ENCODE results near the gene MRPL48.

Gene MRPL48

GRCh38 chr11:73851046-73851764 is 63.5 kb downstream of the MRPL48 start:
- no peak overlapping the region for H3K27ac Mint-ChIP-seq
- H3K9me3 Mint-ChIP-seq, result no peaks in the 10 kb centered on the region
- no peaks in the 10 kb centered on the region for H3K27me3 Mint-ChIP-seq
- no peak overlapping the region for H3K4me3 Mint-ChIP-seq
- H3K36me3 Mint-ChIP-seq (ENCODE audit: low read depth), result peaks cover 69% of the 10 kb centered on the region
- H3K4me1 Mint-ChIP-seq (ENCODE audit: low read depth), result peaks cover 1% of the 10 kb centered on the region
- no peak for DNase-seq

- Mint-ChIP-seq H3K4me1 (ENCODE audit: low read depth) (peaks cover 1% of the 10 kb centered on the region), H3K36me3 (ENCODE audit: low read depth) (peaks cover 64% of the 10 kb centered on the region), H3K27me3 (no peaks in the 10 kb centered on the region), H3K4me3 (no peak overlapping the region), H3K9me3 (no peaks in the 10 kb centered on the region), H3K27ac (no peak overlapping the region)
- no peak for DNase-seq
Measured at GRCh38 chr11:73852049-73852448, 64.4 kb downstream of the MRPL48 start.

GRCh38 chr11:73854680-73855079 is 67.0 kb downstream of the MRPL48 start:
- Mint-ChIP-seq H3K27ac (no peak overlapping the region), H3K4me3 (no peak overlapping the region), H3K36me3 (ENCODE audit: low read depth) (peaks cover 58% of the 10 kb centered on the region), H3K4me1 (ENCODE audit: low read depth) (no peaks in the 10 kb centered on the region), H3K9me3 (no peaks in the 10 kb centered on the region), H3K27me3 (no peaks in the 10 kb centered on the region)
- no peak for DNase-seq

- no peaks in the 10 kb centered on the region for H3K4me1 Mint-ChIP-seq (ENCODE audit: low read depth)
- no peak overlapping the region for H3K4me3 Mint-ChIP-seq
- peaks cover 57% of the 10 kb centered on the region for H3K36me3 Mint-ChIP-seq (ENCODE audit: low read depth)
- no peaks in the 10 kb centered on the region for H3K27me3 Mint-ChIP-seq
- no peak for DNase-seq
- no peak overlapping the region for H3K27ac Mint-ChIP-seq
- H3K9me3 Mint-ChIP-seq, result no peaks in the 10 kb centered on the region
Measured at GRCh38 chr11:73856031-73856567, 68.4 kb downstream of the MRPL48 start.

- no peaks in the 10 kb centered on the region for H3K9me3 Mint-ChIP-seq
- H3K4me1 Mint-ChIP-seq (ENCODE audit: low read depth), result no peaks in the 10 kb centered on the region
- no peak overlapping the region for H3K27ac Mint-ChIP-seq
- H3K27me3 Mint-ChIP-seq, result no peaks in the 10 kb centered on the region
- H3K36me3 Mint-ChIP-seq (ENCODE audit: low read depth), result peaks cover 56% of the 10 kb centered on the region
- no peak for DNase-seq
- H3K4me3 Mint-ChIP-seq, result no peak overlapping the region
Measured at GRCh38 chr11:73859671-73860070, 72.0 kb downstream of the MRPL48 start.

- Mint-ChIP-seq H3K36me3 (ENCODE audit: low read depth) (peaks cover 58% of the 10 kb centered on the region), H3K9me3 (no peaks in the 10 kb centered on the region), H3K27ac (no peak overlapping the region), H3K4me3 (no peak overlapping the region), H3K4me1 (ENCODE audit: low read depth) (no peaks in the 10 kb centered on the region), H3K27me3 (no peaks in the 10 kb centered on the region)
- DNase-seq, result no peak
Measured at GRCh38 chr11:73860202-73860601, 72.5 kb downstream of the MRPL48 start.

- Mint-ChIP-seq H3K27ac (no peak overlapping the region), H3K4me3 (no peak overlapping the region), H3K27me3 (no peaks in the 10 kb centered on the region), H3K4me1 (ENCODE audit: low read depth) (no peaks in the 10 kb centered on the region), H3K9me3 (no peaks in the 10 kb centered on the region), H3K36me3 (ENCODE audit: low read depth) (peaks cover 68% of the 10 kb centered on the region)
- no peak for DNase-seq
Measured at GRCh38 chr11:73862986-73863385, 75.3 kb downstream of the MRPL48 start.

GRCh38 chr11:73866095-73866579 is 78.5 kb downstream of the MRPL48 start:
- H3K9me3 Mint-ChIP-seq, result no peaks in the 10 kb centered on the region
- DNase-seq, result no peak
- H3K4me3 Mint-ChIP-seq, result no peak overlapping the region
- H3K27ac Mint-ChIP-seq, result peak overlapping the region; percentile 50
- peaks cover 70% of the 10 kb centered on the region for H3K36me3 Mint-ChIP-seq (ENCODE audit: low read depth)
- H3K27me3 Mint-ChIP-seq, result no peaks in the 10 kb centered on the region
- peaks cover 8% of the 10 kb centered on the region for H3K4me1 Mint-ChIP-seq (ENCODE audit: low read depth)

- no peaks in the 10 kb centered on the region for H3K27me3 Mint-ChIP-seq
- H3K36me3 Mint-ChIP-seq (ENCODE audit: low read depth), result peaks cover 72% of the 10 kb centered on the region
- H3K4me1 Mint-ChIP-seq (ENCODE audit: low read depth), result peaks cover 8% of the 10 kb centered on the region
- no peak for DNase-seq
- no peaks in the 10 kb centered on the region for H3K9me3 Mint-ChIP-seq
- no peak overlapping the region for H3K4me3 Mint-ChIP-seq
- peak overlapping the region; percentile 50 for H3K27ac Mint-ChIP-seq
Measured at GRCh38 chr11:73866586-73866996, 78.9 kb downstream of the MRPL48 start.

GRCh38 chr11:73869332-73869949 is 81.8 kb downstream of the MRPL48 start:
- no peaks in the 10 kb centered on the region for H3K9me3 Mint-ChIP-seq
- peak overlapping the region; percentile 56 for H3K27ac Mint-ChIP-seq

GRCh38 chr11:73870261-73870660 is 82.6 kb downstream of the MRPL48 start:
- Mint-ChIP-seq H3K36me3 (ENCODE audit: low read depth) (peaks cover 82% of the 10 kb centered on the region), H3K27me3 (no peaks in the 10 kb centered on the region), H3K9me3 (no peaks in the 10 kb centered on the region), H3K4me1 (ENCODE audit: low read depth) (peaks cover 26% of the 10 kb centered on the region), H3K4me3 (no peak overlapping the region), H3K27ac (no peak overlapping the region)
- no peak for DNase-seq

More at GRCh38 chr11:73869332-73869949, 81.8 kb downstream of the MRPL48 start:
- Mint-ChIP-seq H3K4me1 (ENCODE audit: low read depth) (peaks cover 18% of the 10 kb centered on the region), H3K27me3 (no peaks in the 10 kb centered on the region), H3K36me3 (ENCODE audit: low read depth) (peaks cover 81% of the 10 kb centered on the region), H3K4me3 (no peak overlapping the region)
- DNase-seq, result no peak

GRCh38 chr11:73872749-73873357 is 85.2 kb downstream of the MRPL48 start:
- peak overlapping the region; percentile 76 for H3K27ac Mint-ChIP-seq
- peaks cover 89% of the 10 kb centered on the region for H3K36me3 Mint-ChIP-seq (ENCODE audit: low read depth)
- no peaks in the 10 kb centered on the region for H3K27me3 Mint-ChIP-seq
- H3K9me3 Mint-ChIP-seq, result no peaks in the 10 kb centered on the region
- no peak overlapping the region for H3K4me3 Mint-ChIP-seq
- no peak for DNase-seq
- H3K4me1 Mint-ChIP-seq (ENCODE audit: low read depth), result peaks cover 36% of the 10 kb centered on the region

GRCh38 chr11:73875380-73875779 is 87.7 kb downstream of the MRPL48 start:
- peak overlapping the region; percentile 93 for H3K4me3 Mint-ChIP-seq
- H3K4me1 Mint-ChIP-seq (ENCODE audit: low read depth), result peaks cover 43% of the 10 kb centered on the region
- no peaks in the 10 kb centered on the region for H3K27me3 Mint-ChIP-seq
- DNase-seq, result no peak
- peak overlapping the region; percentile 97 for H3K27ac Mint-ChIP-seq
- H3K36me3 Mint-ChIP-seq (ENCODE audit: low read depth), result peaks cover 85% of the 10 kb centered on the region
- no peaks in the 10 kb centered on the region for H3K9me3 Mint-ChIP-seq

- Mint-ChIP-seq H3K27me3 (no peaks in the 10 kb centered on the region), H3K4me3 (peak overlapping the region; percentile 93), H3K9me3 (no peaks in the 10 kb centered on the region), H3K4me1 (ENCODE audit: low read depth) (peaks cover 43% of the 10 kb centered on the region), H3K36me3 (ENCODE audit: low read depth) (peaks cover 80% of the 10 kb centered on the region), H3K27ac (peak overlapping the region; percentile 97)
- DNase-seq, result peak; percentile 43
Measured at GRCh38 chr11:73875840-73876239, 88.2 kb downstream of the MRPL48 start.
